D721Med (cell line): Measurements from ENCODE around the gene KCNIP4.

ENCODE experiments used
- DNase-seq: peaks from one replicate; pipeline ENCODE4 v3.0.0; 2011; ENCODE audit warnings: low spot score; ENCODE audit not compliant: insufficient read length
- FAIRE-seq: peaks from 2 replicates; lab custom pipeline; 2011; peaks lifted over from hg19 to GRCh38; lab: Jason Lieb, UNC
- CTCF ChIP-seq: IDR thresholded peaks from 2 replicates; pipeline ENCODE4 v1.5.1; 2012; ENCODE audit warnings: mild to moderate bottlenecking, control low read depth; ENCODE audit not compliant: insufficient read depth; ENCODE audit errors: missing control alignments

KCNIP4 gene

DNA sequence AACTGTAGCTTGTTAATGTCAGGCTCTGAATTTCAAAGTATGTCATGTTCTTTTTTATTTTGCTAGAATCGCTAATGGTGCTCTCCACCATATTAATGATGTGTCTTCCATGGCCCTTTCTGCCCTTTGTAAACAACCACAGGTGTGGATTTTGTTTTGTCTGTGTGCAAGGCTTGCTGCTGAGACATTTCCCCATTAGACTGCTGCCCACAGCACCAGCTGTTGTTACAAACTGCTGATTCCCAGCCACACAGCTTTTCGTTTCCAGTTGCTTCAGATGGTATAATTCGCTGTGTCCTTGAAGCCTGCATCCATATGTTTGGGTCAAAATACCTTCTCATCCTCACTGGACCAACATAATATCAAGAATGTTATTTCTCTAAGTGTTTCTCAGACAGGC lies 32.8 kb downstream of the KCNIP4 start:
- TF ChIP-seq CTCF = no peak
- no peak for DNase-seq
- FAIRE-seq = peak; percentile 46

DNA sequence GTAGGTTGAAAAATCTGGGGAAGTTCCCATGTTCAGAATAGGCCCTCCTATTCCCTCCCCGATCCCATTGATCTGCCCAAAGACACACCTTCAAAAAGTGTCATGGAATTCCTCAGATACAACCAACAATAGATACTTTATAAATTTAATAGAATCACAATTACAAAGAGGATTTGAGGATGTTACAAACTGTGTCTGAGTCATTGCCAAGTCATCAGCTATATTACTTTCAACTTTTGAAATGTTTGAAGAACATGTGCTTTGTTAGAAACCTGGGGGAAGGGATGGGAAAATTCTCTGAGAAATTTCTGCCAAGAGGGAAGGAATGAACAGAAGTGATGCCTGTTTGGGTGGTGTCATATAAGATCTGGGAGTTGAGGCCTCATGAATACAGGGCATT lies 46.7 kb downstream of the KCNIP4 start:
- DNase-seq (no peak), FAIRE-seq (no peak)

DNA sequence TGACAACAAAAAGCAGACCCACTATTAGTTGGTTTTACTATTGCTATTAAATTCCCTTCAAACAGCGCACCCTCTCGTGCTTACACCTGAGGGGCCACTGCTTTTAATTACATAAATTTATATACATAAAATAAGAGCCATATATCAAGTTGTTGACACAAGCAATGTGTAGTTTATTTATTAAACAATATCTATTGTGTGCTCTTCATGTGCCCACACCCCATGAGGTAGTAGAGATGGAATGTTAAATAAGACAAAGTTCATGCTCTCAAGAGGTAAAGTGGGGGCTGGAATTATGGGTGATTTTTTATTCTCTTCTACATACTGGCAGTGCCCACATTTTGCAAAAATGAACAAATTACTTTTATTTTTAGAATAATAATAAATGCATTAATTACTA lies 47.3 kb downstream of the KCNIP4 start:
- DNase-seq (no peak), FAIRE-seq (no peak)
- TF ChIP-seq CTCF = no peak

More for the DNA sequence above, 46.7 kb downstream of the KCNIP4 start:
- TF ChIP-seq CTCF = no peak

GRCh38 chr4:21900211-21900610 lies 48.4 kb downstream of the KCNIP4 start:
- DNase-seq (no peak), FAIRE-seq (no peak)
- TF ChIP-seq CTCF = no peak

DNA sequence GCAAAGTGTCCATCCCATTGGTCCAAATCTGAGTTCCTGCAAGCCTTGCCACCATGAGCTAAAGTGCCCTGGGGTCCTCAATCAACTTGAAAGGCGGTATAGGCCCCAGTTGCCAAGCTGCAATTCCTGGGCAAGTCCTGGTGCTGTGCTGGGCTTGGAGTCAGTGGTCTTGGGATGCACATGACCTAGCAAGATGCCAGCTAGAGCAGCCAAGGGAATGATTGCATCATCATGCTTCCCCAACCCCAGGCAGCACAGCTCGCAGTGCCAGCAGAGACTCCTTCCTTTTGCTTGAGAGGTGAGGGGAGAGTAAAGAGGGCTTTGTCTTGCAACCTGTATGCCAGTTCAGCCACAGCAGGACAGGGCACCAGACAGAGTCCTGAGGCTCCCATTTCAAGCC lies 50.5 kb downstream of the KCNIP4 start:
- FAIRE-seq (no peak), DNase-seq (no peak)
- no peak for TF ChIP-seq CTCF

- no peak for FAIRE-seq
- DNase-seq = no peak
- TF ChIP-seq CTCF = no peak
Measured at GRCh38 chr4:21896767-21897166, 51.8 kb downstream of the KCNIP4 start.

GRCh38 chr4:21893136-21893535 lies 55.4 kb downstream of the KCNIP4 start:
- TF ChIP-seq CTCF = no peak
- DNase-seq (no peak), FAIRE-seq (peak; percentile 72)
